Caki2 (cell line): ENCODE data around the gene CXCR5. TPM values are rescaled to one million over a fixed set of nuclear protein-coding genes. Genes with fewer than 3 reads are reported as not detected.

Source experiments
- DNase-seq: peaks from one replicate; pipeline ENCODE4 v3.0.0-alpha.2; 2015; ENCODE audit warnings: low read depth
- in situ Hi-C: cut with HindIII; loops from 2 replicates; pipeline ENCODE4 v1.10.0; 2016; ENCODE audit warnings: low sequenced_read_pairs, low pct_unique_long_range_greater_than_20kb, mixed read lengths
- total RNA-seq: library from RNA; depleted of rRNA; stranded (reverse); fragments of >200 nt; shearing (Covaris generic); gene quantifications from 2 replicates; pipeline ENCODE4 v1.2.3, GENCODE V29; 2014; ENCODE audit warnings: low replicate concordance

The CXCR5 gene
- total RNA-seq, 1 experiment from 2014 or later: not detected

GRCh38 chr11:118894192-118894591 is 10.5 kb downstream of the CXCR5 start:
- in situ Hi-C loops: no loop called here

DNA sequence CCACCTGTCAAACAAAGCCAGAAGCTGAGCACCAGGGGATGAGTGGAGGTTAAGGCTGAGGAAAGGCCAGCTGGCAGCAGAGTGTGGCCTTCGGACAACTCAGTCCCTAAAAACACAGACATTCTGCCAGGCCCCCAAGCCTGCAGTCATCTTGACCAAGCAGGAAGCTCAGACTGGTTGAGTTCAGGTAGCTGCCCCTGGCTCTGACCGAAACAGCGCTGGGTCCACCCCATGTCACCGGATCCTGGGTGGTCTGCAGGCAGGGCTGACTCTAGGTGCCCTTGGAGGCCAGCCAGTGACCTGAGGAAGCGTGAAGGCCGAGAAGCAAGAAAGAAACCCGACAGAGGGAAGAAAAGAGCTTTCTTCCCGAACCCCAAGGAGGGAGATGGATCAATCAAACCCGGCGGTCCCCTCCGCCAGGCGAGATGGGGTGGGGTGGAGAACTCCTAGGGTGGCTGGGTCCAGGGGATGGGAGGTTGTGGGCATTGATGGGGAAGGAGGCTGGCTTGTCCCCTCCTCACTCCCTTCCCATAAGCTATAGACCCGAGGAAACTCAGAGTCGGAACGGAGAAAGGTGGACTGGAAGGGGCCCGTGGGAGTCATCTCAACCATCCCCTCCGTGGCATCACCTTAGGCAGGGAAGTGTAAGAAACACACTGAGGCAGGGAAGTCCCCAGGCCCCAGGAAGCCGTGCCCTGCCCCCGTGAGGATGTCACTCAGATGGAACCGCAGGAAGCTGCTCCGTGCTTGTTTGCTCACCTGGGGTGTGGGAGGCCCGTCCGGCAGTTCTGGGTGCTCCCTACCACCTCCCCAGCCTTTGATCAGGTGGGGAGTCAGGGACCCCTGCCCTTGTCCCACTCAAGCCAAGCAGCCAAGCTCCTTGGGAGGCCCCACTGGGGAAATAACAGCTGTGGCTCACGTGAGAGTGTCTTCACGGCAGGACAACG is 11.7 kb downstream of the CXCR5 start:
- no peak for DNase-seq
- in situ Hi-C loops: no loop called here

More at GRCh38 chr11:118894192-118894591, 10.5 kb downstream of the CXCR5 start:
- no peak for DNase-seq

- no peak for DNase-seq
- in situ Hi-C loops: no loop called here
Observed at GRCh38 chr11:118896472-118896913, 12.8 kb downstream of the CXCR5 start.

DNA sequence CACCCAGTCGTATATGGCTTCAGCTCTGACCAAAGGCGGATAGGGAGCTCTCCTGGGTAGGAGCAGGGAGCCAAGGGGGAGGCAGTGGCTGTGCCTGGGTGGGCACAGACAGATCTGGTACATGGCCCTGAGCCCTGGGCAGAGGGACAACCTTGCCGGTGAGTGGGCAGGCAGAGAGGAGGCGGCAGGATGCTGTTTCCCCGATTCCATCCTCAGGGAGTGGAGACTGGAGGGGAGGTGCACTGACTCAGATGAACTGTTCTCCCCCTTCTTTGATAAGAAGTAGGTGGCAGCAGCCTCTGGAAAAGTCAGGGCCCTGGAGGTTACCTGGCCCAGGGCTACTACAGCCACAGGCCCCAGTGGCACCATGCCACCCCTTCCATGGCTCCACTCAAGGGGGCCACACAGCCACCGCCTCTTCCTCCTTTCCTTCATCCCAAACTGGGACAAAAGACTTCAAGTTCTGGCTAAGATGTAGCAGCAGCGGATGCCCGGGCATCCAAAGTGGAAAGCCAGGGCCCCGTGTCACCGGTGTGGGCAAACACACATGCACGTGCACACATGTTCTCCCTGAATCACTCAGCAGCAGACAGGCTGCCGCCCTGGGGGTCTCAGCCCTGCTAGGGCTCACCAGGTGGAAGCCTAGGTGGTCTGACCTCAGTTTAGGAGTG is 13.4 kb downstream of the CXCR5 start:
- in situ Hi-C loops: no loop called here

GRCh38 chr11:118897721-118898310 is 14.1 kb downstream of the CXCR5 start:
- in situ Hi-C loops: no loop called here
- DNase-seq: no peak

More for the DNA sequence above, 13.4 kb downstream of the CXCR5 start:
- DNase-seq: no peak

GRCh38 chr11:118898400-118899295 is 15.0 kb downstream of the CXCR5 start:
- DNase-seq: no peak
- in situ Hi-C loops: no loop called here

- DNase-seq: no peak
- in situ Hi-C loops: no loop called here
Observed at GRCh38 chr11:118899296-118899688, 15.6 kb downstream of the CXCR5 start.

DNA sequence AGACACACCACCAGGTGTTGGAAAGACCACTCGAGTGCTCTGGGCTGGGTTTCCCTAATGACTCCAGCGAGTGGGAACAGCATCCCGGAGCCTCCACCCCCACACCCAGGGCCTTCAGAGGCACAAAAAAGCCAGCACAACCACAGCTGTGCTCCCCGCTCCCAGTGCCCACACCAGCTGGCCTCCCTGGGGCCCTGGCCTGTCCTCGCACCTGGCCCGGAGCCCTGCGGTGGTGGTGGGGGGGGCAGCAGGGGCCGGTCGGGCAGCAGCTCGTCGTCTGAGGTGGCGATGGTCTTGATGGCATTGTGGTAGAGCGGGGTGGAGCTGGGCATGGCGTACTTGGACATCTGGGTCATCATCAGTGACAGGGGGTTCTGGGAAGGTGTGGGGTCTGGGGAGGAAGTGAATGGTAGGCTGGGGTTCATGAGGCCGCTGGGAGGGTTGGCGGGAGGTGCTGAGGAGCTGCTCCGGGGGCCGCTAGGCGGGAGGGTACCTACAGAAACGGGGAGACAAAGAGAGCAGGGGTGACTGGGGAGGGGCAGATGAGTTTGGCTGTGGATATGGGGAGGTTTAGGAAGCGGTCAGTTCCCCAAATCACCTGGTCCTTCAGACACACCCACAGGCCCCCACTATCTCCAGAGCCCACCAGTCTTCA is 16.1 kb downstream of the CXCR5 start:
- in situ Hi-C loops: no loop called here

GRCh38 chr11:118900535-118901384 is 17.1 kb downstream of the CXCR5 start:
- no peak for DNase-seq
- in situ Hi-C loops: no loop called here

More for the DNA sequence above, 16.1 kb downstream of the CXCR5 start:
- no peak for DNase-seq

GRCh38 chr11:118901494-118902335 is 18.0 kb downstream of the CXCR5 start:
- in situ Hi-C loops: no loop called here
- no peak for DNase-seq

GRCh38 chr11:118902336-118903203 is 18.9 kb downstream of the CXCR5 start:
- in situ Hi-C loops: no loop called here
- no peak for DNase-seq

GRCh38 chr11:118903204-118904015 is 19.7 kb downstream of the CXCR5 start:
- DNase-seq: no peak
- in situ Hi-C loops: no loop called here

DNA sequence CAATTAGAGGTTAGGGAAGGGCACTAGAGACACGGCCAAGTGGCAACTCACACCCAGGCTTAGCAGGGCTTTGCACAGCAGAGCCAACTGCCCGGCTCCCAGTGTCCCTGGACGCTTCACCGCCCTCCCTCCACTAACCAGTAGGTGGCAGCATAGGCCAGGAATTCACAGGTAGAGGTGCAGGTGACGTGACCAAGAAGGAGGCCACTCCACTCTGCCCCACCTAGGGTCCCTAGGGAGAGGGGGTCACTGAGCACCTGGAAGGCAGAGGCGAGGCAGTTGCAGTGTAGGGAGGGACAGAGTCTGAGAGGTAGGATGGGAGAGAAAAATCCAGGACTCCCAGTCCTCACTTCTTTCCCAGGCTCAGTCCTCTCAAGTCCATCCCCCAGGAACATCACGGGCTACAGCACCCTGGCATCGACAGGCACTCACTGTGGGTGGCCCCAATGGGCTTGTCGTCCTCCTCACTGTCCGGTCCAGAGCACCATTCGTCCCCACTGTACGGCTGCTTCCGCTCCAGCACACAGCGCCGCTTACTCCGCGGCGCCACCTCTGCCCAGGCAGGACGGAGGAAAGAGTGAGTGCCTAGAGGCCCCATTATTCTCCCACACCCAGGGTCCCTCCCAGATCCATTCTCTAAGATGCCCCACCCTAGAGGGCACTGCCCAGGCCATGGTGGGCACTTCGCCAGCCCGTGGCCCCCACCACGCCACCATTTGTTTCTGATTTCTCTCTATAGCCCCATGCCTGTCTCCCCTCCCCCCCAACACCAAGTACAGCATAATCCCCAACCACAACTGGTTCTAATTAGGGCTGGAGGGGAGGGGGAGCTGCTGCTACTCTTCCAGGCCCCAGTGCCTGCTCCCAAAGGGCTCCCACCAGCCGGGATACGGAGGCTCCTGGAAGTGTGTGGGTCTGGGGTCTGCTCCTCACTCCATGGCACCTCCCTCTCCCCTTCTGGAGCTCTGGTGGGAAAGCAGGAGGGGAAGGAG is 23.7 kb downstream of the CXCR5 start:
- in situ Hi-C loops: no loop called here
- peak; percentile 74 for DNase-seq
